GM23338 (cell line): ENCODE measurements around the gene SERPING1.

Experiments used
- EZH2 ChIP-seq: fragments of 200-600 bp; sonication (generic); IDR thresholded peaks from one replicate; pipeline ENCODE4 v1.8.0; 2017; ENCODE audit warnings: antibody characterized with exemption, mild to moderate bottlenecking, low read depth; ENCODE audit not compliant: unreplicated experiment
- EZH2phosphoT487 ChIP-seq: fragments of 200-600 bp; sonication (generic); IDR thresholded peaks from one replicate; pipeline ENCODE4 v1.8.1; 2018; ENCODE audit warnings: antibody characterized with exemption; ENCODE audit not compliant: unreplicated experiment
- JUNB ChIP-seq: IDR thresholded peaks from one replicate; pipeline ENCODE4 v1.6.1; 2016; ENCODE audit warnings: antibody characterized with exemption; ENCODE audit not compliant: unreplicated experiment
- POLR2AphosphoS5 ChIP-seq: IDR thresholded peaks from 2 replicates; pipeline ENCODE4 v1.6.1; 2016; ENCODE audit warnings: antibody characterized with exemption, low read depth
- REST ChIP-seq: IDR thresholded peaks from one replicate; pipeline ENCODE4 v1.6.1; 2018; ENCODE audit warnings: antibody characterized with exemption; ENCODE audit not compliant: unreplicated experiment
- ZNF114 ChIP-seq: fragments of 250-450 bp; sonication (Bioruptor Pico); IDR thresholded peaks from 2 replicates; pipeline ENCODE4 v1.5.0; 2020; ENCODE audit warnings: mild to moderate bottlenecking, moderate library complexity
- ZNF331 ChIP-seq: fragments of 250-450 bp; sonication (Bioruptor Pico); IDR thresholded peaks from 2 replicates; pipeline ENCODE4 v1.5.0; 2020; ENCODE audit warnings: low read depth, mild to moderate bottlenecking, moderate library complexity
- TF ChIP-seq, protein P1 (sequence below), 2 experiments: fragments of 200-600 bp in 1 of 2; sonication (generic) in 1 of 2; conservative IDR thresholded peaks; 2 replicates each; pipeline versions ENCODE4 v1.5.1 to v1.6.1; 2016 to 2017; ENCODE audit warnings: antibody characterized with exemption in 2 of 2, low read depth in 2 of 2, mild to moderate bottlenecking in 2 of 2, moderate library complexity in 1 of 2
- TF ChIP-seq, protein P2 (sequence below): IDR thresholded peaks from 2 replicates; pipeline ENCODE4 v1.6.1; 2016; ENCODE audit warnings: antibody characterized with exemption

DNA sequence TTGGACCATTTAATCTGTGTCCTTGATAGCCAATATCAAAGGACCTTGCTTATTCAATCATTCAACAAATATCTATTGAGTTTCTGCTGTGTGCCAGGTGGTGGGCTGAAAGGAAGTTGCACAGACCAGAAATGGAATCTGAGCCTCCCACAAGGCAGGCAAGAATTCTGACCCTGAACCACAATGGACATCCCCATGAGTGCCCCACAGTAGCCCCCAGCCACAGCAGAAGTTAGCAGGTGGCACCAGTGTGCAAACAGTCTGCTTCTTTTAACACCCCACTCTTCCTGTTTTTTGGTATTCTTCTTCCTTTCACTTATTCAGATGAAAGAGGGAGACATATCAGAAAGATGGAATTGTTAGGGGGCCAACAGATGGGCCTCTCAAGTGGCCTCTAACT lies 12.2 kb upstream of the SERPING1 start:
- TF ChIP-seq, protein P1, sequence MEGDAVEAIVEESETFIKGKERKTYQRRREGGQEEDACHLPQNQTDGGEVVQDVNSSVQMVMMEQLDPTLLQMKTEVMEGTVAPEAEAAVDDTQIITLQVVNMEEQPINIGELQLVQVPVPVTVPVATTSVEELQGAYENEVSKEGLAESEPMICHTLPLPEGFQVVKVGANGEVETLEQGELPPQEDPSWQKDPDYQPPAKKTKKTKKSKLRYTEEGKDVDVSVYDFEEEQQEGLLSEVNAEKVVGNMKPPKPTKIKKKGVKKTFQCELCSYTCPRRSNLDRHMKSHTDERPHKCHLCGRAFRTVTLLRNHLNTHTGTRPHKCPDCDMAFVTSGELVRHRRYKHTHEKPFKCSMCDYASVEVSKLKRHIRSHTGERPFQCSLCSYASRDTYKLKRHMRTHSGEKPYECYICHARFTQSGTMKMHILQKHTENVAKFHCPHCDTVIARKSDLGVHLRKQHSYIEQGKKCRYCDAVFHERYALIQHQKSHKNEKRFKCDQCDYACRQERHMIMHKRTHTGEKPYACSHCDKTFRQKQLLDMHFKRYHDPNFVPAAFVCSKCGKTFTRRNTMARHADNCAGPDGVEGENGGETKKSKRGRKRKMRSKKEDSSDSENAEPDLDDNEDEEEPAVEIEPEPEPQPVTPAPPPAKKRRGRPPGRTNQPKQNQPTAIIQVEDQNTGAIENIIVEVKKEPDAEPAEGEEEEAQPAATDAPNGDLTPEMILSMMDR (conservative IDR thresholded peaks at IDR 0.05; ENCODE audit: low read depth in 2 of 2): no peak
- TF ChIP-seq REST: no peak
- no peak for TF ChIP-seq EZH2phosphoT487
- TF ChIP-seq EZH2: no peak
- TF ChIP-seq ZNF114: no peak
- TF ChIP-seq POLR2AphosphoS5: no peak
- TF ChIP-seq, protein P2, sequence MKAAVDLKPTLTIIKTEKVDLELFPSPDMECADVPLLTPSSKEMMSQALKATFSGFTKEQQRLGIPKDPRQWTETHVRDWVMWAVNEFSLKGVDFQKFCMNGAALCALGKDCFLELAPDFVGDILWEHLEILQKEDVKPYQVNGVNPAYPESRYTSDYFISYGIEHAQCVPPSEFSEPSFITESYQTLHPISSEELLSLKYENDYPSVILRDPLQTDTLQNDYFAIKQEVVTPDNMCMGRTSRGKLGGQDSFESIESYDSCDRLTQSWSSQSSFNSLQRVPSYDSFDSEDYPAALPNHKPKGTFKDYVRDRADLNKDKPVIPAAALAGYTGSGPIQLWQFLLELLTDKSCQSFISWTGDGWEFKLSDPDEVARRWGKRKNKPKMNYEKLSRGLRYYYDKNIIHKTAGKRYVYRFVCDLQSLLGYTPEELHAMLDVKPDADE: no peak
- TF ChIP-seq JUNB: no peak
- no peak for TF ChIP-seq ZNF331
